Measurements from ENCODE around the gene SORCS1. TPM values are rescaled to one million over a fixed set of nuclear protein-coding genes. Genes with fewer than 3 reads are reported as not detected.

Gene SORCS1
- total and polyA plus RNA-seq, 4 donors: 1.4 to 3.8 TPM; not detected in 2

- H3K4me3 ChIP-seq (ENCODE audit: low read length in 2 of 2): no peak overlapping the region
- 51 to 64% methylated on average over 7 of the region's 7 CpGs for WGBS, 2 donors
- ATAC-seq (ENCODE audit: low FRiP score) (no peak), DNase-seq (no peak)
- H3K27ac ChIP-seq (ENCODE audit: low read depth in 1 of 2, low read length in 2 of 2): no peak overlapping the region
- no peaks in the 10 kb centered on the region for H3K27me3 ChIP-seq (ENCODE audit: control insufficient read depth in 1 of 2, insufficient read depth in 2 of 2, low read length in 1 of 2)
- H3K4me1 ChIP-seq (ENCODE audit: control insufficient read depth in 1 of 2, insufficient read depth in 2 of 2, low read length in 2 of 2): no peaks in the 10 kb centered on the region
- no peaks in the 10 kb centered on the region for H3K36me3 ChIP-seq (ENCODE audit: control insufficient read depth in 1 of 2, insufficient read depth in 2 of 2, low read length in 1 of 2)
- H3K9me3 ChIP-seq (ENCODE audit: control insufficient read depth, low read length): no peaks in the 10 kb centered on the region
- intact Hi-C loops (cut with DNase I): no loop called here
Observed at GRCh38 chr10:106557951-106558733, 606.4 kb downstream of the SORCS1 start.

GRCh38 chr10:106557053-106557452, 607.5 kb downstream of the SORCS1 start:
- intact Hi-C loops (cut with DNase I): no loop called here
- no peak overlapping the region for H3K4me3 ChIP-seq (ENCODE audit: low read length in 2 of 2)
- H3K4me1 ChIP-seq (ENCODE audit: control insufficient read depth in 1 of 2, insufficient read depth in 2 of 2, low read length in 2 of 2): no peaks in the 10 kb centered on the region
- no peak for ATAC-seq (ENCODE audit: low FRiP score)
- no peak for DNase-seq
- no peaks in the 10 kb centered on the region for H3K36me3 ChIP-seq (ENCODE audit: control insufficient read depth in 1 of 2, insufficient read depth in 2 of 2, low read length in 1 of 2)
- no peaks in the 10 kb centered on the region for H3K27me3 ChIP-seq (ENCODE audit: control insufficient read depth in 1 of 2, insufficient read depth in 2 of 2, low read length in 1 of 2)
- H3K9me3 ChIP-seq (ENCODE audit: control insufficient read depth, low read length): no peaks in the 10 kb centered on the region
- H3K27ac ChIP-seq (ENCODE audit: low read depth in 1 of 2, low read length in 2 of 2): no peak overlapping the region

GRCh38 chr10:106555599-106555998, 608.9 kb downstream of the SORCS1 start:
- H3K4me3 ChIP-seq (ENCODE audit: low read length in 2 of 2): no peak overlapping the region
- DNase-seq (no peak), ATAC-seq (ENCODE audit: low FRiP score) (no peak)
- intact Hi-C loops (cut with DNase I): no loop called here
- H3K9me3 ChIP-seq (ENCODE audit: control insufficient read depth, low read length): no peaks in the 10 kb centered on the region
- WGBS, 2 donors: 50 to 51% methylated on average over 2 of the region's 2 CpGs
- no peak overlapping the region for H3K27ac ChIP-seq (ENCODE audit: low read depth in 1 of 2, low read length in 2 of 2)
- no peaks in the 10 kb centered on the region for H3K36me3 ChIP-seq (ENCODE audit: control insufficient read depth in 1 of 2, insufficient read depth in 2 of 2, low read length in 1 of 2)
- H3K27me3 ChIP-seq (ENCODE audit: control insufficient read depth in 1 of 2, insufficient read depth in 2 of 2, low read length in 1 of 2): no peaks in the 10 kb centered on the region
- no peaks in the 10 kb centered on the region for H3K4me1 ChIP-seq (ENCODE audit: control insufficient read depth in 1 of 2, insufficient read depth in 2 of 2, low read length in 2 of 2)

GRCh38 chr10:106551501-106552062, 612.9 kb downstream of the SORCS1 start:
- no peak for ATAC-seq (ENCODE audit: low FRiP score)
- Histone ChIP-seq H3K9me3 (ENCODE audit: control insufficient read depth, low read length) (no peaks in the 10 kb centered on the region), H3K27ac (ENCODE audit: low read depth in 1 of 2, low read length in 2 of 2) (no peak overlapping the region), H3K36me3 (ENCODE audit: control insufficient read depth in 1 of 2, insufficient read depth in 2 of 2, low read length in 1 of 2) (no peaks in the 10 kb centered on the region), H3K27me3 (ENCODE audit: control insufficient read depth in 1 of 2, insufficient read depth in 2 of 2, low read length in 1 of 2) (no peaks in the 10 kb centered on the region), H3K4me3 (ENCODE audit: low read length in 2 of 2) (no peak overlapping the region), H3K4me1 (ENCODE audit: control insufficient read depth in 1 of 2, insufficient read depth in 2 of 2, low read length in 2 of 2) (no peaks in the 10 kb centered on the region)
- DNase-seq: no peak
- intact Hi-C loops (cut with DNase I): no loop called here
- 73 to 77% methylated on average over 4 of the region's 4 CpGs for WGBS, 2 donors

GRCh38 chr10:106548832-106549231, 615.7 kb downstream of the SORCS1 start:
- no peaks in the 10 kb centered on the region for H3K9me3 ChIP-seq (ENCODE audit: control insufficient read depth, low read length)
- H3K36me3 ChIP-seq (ENCODE audit: control insufficient read depth in 1 of 2, insufficient read depth in 2 of 2, low read length in 1 of 2): no peaks in the 10 kb centered on the region
- 69 to 75% methylated on average over 6 of the region's 6 CpGs for WGBS, 2 donors
- DNase-seq (no peak), ATAC-seq (ENCODE audit: low FRiP score) (no peak)
- no peak overlapping the region for H3K27ac ChIP-seq (ENCODE audit: low read depth in 1 of 2, low read length in 2 of 2)
- H3K27me3 ChIP-seq (ENCODE audit: control insufficient read depth in 1 of 2, insufficient read depth in 2 of 2, low read length in 1 of 2): no peaks in the 10 kb centered on the region
- no peaks in the 10 kb centered on the region for H3K4me1 ChIP-seq (ENCODE audit: control insufficient read depth in 1 of 2, insufficient read depth in 2 of 2, low read length in 2 of 2)
- intact Hi-C loops (cut with DNase I): no loop called here
- H3K4me3 ChIP-seq (ENCODE audit: low read length in 2 of 2): no peak overlapping the region

- ATAC-seq (ENCODE audit: low FRiP score) (no peak), DNase-seq (no peak)
- H3K36me3 ChIP-seq (ENCODE audit: control insufficient read depth in 1 of 2, insufficient read depth in 2 of 2, low read length in 1 of 2): no peaks in the 10 kb centered on the region
- no peak overlapping the region for H3K4me3 ChIP-seq (ENCODE audit: low read length in 2 of 2)
- 80 to 84% methylated on average over 7 of the region's 7 CpGs for WGBS, 2 donors
- H3K27ac ChIP-seq (ENCODE audit: low read depth in 1 of 2, low read length in 2 of 2): no peak overlapping the region
- no peaks in the 10 kb centered on the region for H3K4me1 ChIP-seq (ENCODE audit: control insufficient read depth in 1 of 2, insufficient read depth in 2 of 2, low read length in 2 of 2)
- H3K9me3 ChIP-seq (ENCODE audit: control insufficient read depth, low read length): no peaks in the 10 kb centered on the region
- intact Hi-C loops (cut with DNase I): no loop called here
- no peaks in the 10 kb centered on the region for H3K27me3 ChIP-seq (ENCODE audit: control insufficient read depth in 1 of 2, insufficient read depth in 2 of 2, low read length in 1 of 2)
Observed at GRCh38 chr10:106547047-106547635, 617.4 kb downstream of the SORCS1 start.

GRCh38 chr10:106542461-106542860, 622.0 kb downstream of the SORCS1 start:
- ATAC-seq (ENCODE audit: low FRiP score) (no peak), DNase-seq (no peak)
- Histone ChIP-seq H3K27ac (ENCODE audit: low read depth in 1 of 2, low read length in 2 of 2) (no peak overlapping the region), H3K36me3 (ENCODE audit: control insufficient read depth in 1 of 2, insufficient read depth in 2 of 2, low read length in 1 of 2) (no peaks in the 10 kb centered on the region), H3K4me3 (ENCODE audit: low read length in 2 of 2) (no peak overlapping the region), H3K27me3 (ENCODE audit: control insufficient read depth in 1 of 2, insufficient read depth in 2 of 2, low read length in 1 of 2) (no peaks in the 10 kb centered on the region), H3K4me1 (ENCODE audit: control insufficient read depth in 1 of 2, insufficient read depth in 2 of 2, low read length in 2 of 2) (no peaks in the 10 kb centered on the region), H3K9me3 (ENCODE audit: control insufficient read depth, low read length) (no peaks in the 10 kb centered on the region)
- WGBS, 2 donors: 84 to 85% methylated on average over 3 of the region's 3 CpGs
- intact Hi-C loops (cut with DNase I): no loop called here

GRCh38 chr10:106540645-106541044, 623.9 kb downstream of the SORCS1 start:
- H3K27me3 ChIP-seq (ENCODE audit: control insufficient read depth in 1 of 2, insufficient read depth in 2 of 2, low read length in 1 of 2): no peaks in the 10 kb centered on the region
- no peaks in the 10 kb centered on the region for H3K36me3 ChIP-seq (ENCODE audit: control insufficient read depth in 1 of 2, insufficient read depth in 2 of 2, low read length in 1 of 2)
- intact Hi-C loops (cut with DNase I): no loop called here
- no peaks in the 10 kb centered on the region for H3K9me3 ChIP-seq (ENCODE audit: control insufficient read depth, low read length)
- DNase-seq: no peak
- H3K4me1 ChIP-seq (ENCODE audit: control insufficient read depth in 1 of 2, insufficient read depth in 2 of 2, low read length in 2 of 2): no peaks in the 10 kb centered on the region
- H3K4me3 ChIP-seq (ENCODE audit: low read length in 2 of 2): no peak overlapping the region
- no peak for ATAC-seq (ENCODE audit: low FRiP score)
- no peak overlapping the region for H3K27ac ChIP-seq (ENCODE audit: low read depth in 1 of 2, low read length in 2 of 2)

- no peak overlapping the region for H3K27ac ChIP-seq (ENCODE audit: low read depth in 1 of 2, low read length in 2 of 2)
- H3K4me3 ChIP-seq (ENCODE audit: low read length in 2 of 2): no peak overlapping the region
- no peaks in the 10 kb centered on the region for H3K36me3 ChIP-seq (ENCODE audit: control insufficient read depth in 1 of 2, insufficient read depth in 2 of 2, low read length in 1 of 2)
- ATAC-seq (ENCODE audit: low FRiP score) (no peak), DNase-seq (no peak)
- 76 to 79% methylated on average over 5 of the region's 5 CpGs for WGBS, 2 donors
- H3K27me3 ChIP-seq (ENCODE audit: control insufficient read depth in 1 of 2, insufficient read depth in 2 of 2, low read length in 1 of 2): no peaks in the 10 kb centered on the region
- intact Hi-C loops (cut with DNase I): no loop called here
- H3K4me1 ChIP-seq (ENCODE audit: control insufficient read depth in 1 of 2, insufficient read depth in 2 of 2, low read length in 2 of 2): no peaks in the 10 kb centered on the region
- no peaks in the 10 kb centered on the region for H3K9me3 ChIP-seq (ENCODE audit: control insufficient read depth, low read length)
Observed at GRCh38 chr10:106537866-106538265, 626.6 kb downstream of the SORCS1 start.
